ENCODE results near the gene MBD6. TPM values are rescaled to one million over a fixed set of nuclear protein-coding genes. Genes with fewer than 3 reads are reported as not detected.
"Not testable (repeated sequence)": the region's sequence is repeated elsewhere in the genome, so short reads cannot be mapped to it uniquely, and the experiment has no call there.

The MBD6 gene
- total and polyA plus RNA-seq, 7 donors = 11.6 to 52.9 (median 29.5) TPM

DNA sequence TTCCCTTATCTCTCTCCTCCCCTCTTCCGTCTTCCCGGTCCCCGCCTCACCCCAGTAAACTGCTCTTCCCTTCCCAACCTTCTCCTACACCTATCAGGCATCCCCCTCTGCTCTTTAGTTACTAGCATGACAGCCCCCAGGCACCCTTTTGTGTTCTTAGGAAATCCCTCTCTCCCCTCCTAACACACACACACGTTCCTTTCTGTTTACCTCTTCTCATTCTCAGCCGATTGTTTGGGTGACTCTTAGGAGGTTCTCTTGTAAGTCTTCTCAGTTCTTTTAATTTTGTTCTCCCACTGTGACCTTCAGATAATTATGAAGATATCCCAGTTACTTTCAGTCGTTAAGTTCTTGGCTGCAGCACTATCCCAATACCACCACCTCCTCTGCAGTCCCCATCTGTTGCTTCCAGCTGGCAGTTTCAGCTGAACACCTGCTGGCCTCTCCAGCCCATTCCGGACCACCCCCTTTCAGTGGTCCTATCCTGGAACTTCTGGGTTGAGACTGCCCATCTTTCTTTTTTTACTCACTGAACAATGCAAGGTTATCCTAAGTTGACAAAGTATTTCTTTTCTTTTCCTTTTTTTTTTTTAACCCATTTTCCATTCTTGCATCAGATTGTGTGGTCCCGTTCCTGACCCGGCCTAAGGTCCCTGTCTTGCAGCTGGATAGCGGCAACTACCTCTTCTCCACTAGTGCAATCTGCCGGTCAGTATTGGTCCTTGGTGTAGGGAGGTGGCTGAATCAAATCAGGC, 34.0 kb upstream of the MBD6 start:
- TF ChIP-seq, protein P1, sequence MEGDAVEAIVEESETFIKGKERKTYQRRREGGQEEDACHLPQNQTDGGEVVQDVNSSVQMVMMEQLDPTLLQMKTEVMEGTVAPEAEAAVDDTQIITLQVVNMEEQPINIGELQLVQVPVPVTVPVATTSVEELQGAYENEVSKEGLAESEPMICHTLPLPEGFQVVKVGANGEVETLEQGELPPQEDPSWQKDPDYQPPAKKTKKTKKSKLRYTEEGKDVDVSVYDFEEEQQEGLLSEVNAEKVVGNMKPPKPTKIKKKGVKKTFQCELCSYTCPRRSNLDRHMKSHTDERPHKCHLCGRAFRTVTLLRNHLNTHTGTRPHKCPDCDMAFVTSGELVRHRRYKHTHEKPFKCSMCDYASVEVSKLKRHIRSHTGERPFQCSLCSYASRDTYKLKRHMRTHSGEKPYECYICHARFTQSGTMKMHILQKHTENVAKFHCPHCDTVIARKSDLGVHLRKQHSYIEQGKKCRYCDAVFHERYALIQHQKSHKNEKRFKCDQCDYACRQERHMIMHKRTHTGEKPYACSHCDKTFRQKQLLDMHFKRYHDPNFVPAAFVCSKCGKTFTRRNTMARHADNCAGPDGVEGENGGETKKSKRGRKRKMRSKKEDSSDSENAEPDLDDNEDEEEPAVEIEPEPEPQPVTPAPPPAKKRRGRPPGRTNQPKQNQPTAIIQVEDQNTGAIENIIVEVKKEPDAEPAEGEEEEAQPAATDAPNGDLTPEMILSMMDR (IDR thresholded peaks at IDR 0.05) = no peak
- intact Hi-C loops (cut with DNase I) = loop anchor here in 1 of 2 donors (5.0 kb wide), 1 partner anchor 34 kb away; the partner anchor contains the start of genes DDIT3 and MBD6
- Histone ChIP-seq H3K27me3 (ENCODE audit: insufficient read depth in 3 of 3, low read length in 2 of 3) (no peaks in the 10 kb centered on the region), H3K36me3 (ENCODE audit: insufficient read depth in 1 of 2, low read depth in 1 of 2) (peaks cover 16 to 36% of the 10 kb centered on the region in 2 donors), H3K4me1 (peaks cover 10% of the 10 kb centered on the region), H3K9me3 (no peaks in the 10 kb centered on the region), H3K4me3 (peak overlapping the region; percentile 96), H3K27ac (peak overlapping the region; percentile 76)
- DNase-seq (no peak), ATAC-seq (peak in 2 of 4 donors; percentile 16 to 17)
- 25 to 27% (median 26%) methylated on average over 11 of the region's 11 CpGs for WGBS, 3 donors

DNA sequence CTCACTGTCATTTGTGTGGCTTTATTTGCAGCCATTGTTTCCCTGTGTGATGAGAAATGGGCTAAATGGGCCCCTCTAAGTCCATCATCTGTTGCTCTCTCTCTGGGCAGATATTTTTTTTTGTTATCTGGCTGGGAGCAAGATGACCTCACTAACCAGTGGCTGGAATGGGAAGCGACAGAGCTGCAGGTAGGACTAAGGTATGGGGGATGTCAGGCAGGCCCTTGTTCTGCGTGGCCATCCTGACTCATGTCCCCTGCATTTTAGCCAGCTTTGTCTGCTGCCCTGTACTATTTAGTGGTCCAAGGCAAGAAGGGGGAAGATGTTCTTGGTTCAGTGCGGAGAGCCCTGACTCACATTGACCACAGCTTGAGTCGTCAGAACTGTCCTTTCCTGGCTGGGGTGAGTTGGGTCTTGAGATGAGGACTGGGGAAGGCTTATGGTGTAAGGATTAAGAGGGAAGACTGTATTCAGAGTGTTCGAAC, 33.4 kb upstream of the MBD6 start:
- 89 to 91% (median 89%) methylated on average over 5 of the region's 5 CpGs for WGBS, 3 donors
- DNase-seq (no peak), ATAC-seq (no peak)
- Histone ChIP-seq H3K4me1 (peaks cover 10% of the 10 kb centered on the region), H3K27me3 (ENCODE audit: insufficient read depth in 3 of 3, low read length in 2 of 3) (no peaks in the 10 kb centered on the region), H3K9me3 (no peaks in the 10 kb centered on the region), H3K4me3 (peak overlapping the region; percentile 96), H3K36me3 (ENCODE audit: insufficient read depth in 1 of 2, low read depth in 1 of 2) (peaks cover 16 to 40% of the 10 kb centered on the region in 2 donors), H3K27ac (no peak overlapping the region)
- TF ChIP-seq, protein P1 (IDR thresholded peaks at IDR 0.05) = no peak
- intact Hi-C loops (cut with DNase I) = loop anchor here in 1 of 2 donors (5.0 kb wide), 1 partner anchor 33 kb away; the partner anchor contains the start of genes DDIT3 and MBD6

DNA sequence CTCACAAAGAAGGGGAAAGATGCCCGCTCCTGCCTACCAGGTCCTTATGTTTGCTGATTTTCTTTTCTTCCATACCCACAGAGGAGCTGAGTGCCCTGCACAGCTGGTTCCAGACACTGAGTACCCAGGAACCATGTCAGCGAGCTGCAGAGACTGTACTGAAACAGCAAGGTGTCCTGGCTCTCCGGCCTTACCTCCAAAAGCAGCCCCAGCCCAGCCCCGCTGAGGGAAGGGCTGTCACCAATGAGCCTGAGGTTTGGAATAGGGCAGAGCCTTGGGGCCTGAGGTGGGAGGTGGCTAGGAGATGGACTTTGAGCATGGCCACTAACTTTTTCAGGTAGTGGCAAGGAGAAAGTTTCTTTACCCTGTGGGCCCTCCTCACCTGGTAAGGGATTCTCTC, 32.5 kb upstream of the MBD6 start:
- peaks cover 10% of the 10 kb centered on the region for H3K4me1 ChIP-seq
- no peak for DNase-seq
- H3K4me3 ChIP-seq = no peak overlapping the region
- no peak overlapping the region for H3K27ac ChIP-seq
- TF ChIP-seq, protein P1 (IDR thresholded peaks at IDR 0.05) = no peak
- intact Hi-C loops (cut with DNase I) = no loop called here
- no peak for ATAC-seq
- H3K9me3 ChIP-seq = no peaks in the 10 kb centered on the region
- H3K36me3 ChIP-seq (ENCODE audit: insufficient read depth in 1 of 2, low read depth in 1 of 2) = peaks cover 18 to 42% of the 10 kb centered on the region in 2 donors
- H3K27me3 ChIP-seq (ENCODE audit: insufficient read depth in 3 of 3, low read length in 2 of 3) = no peaks in the 10 kb centered on the region
- WGBS, 3 donors = 96 to 99% (median 98%) methylated on average over 4 of the region's 4 CpGs

- TF ChIP-seq, protein P1 (IDR thresholded peaks at IDR 0.05) = no peak
- H3K9me3 ChIP-seq = no peaks in the 10 kb centered on the region
- DNase-seq = no peak
- no peak overlapping the region for H3K27ac ChIP-seq
- H3K36me3 ChIP-seq (ENCODE audit: insufficient read depth in 1 of 2, low read depth in 1 of 2) = peaks cover 18 to 52% of the 10 kb centered on the region in 2 donors
- 88 to 93% (median 92%) methylated on average over 15 of the region's 15 CpGs for WGBS, 3 donors
- intact Hi-C loops (cut with DNase I) = no loop called here
- no peak for ATAC-seq
- no peaks in the 10 kb centered on the region for H3K27me3 ChIP-seq (ENCODE audit: insufficient read depth in 3 of 3, low read length in 2 of 3)
- no peak overlapping the region for H3K4me3 ChIP-seq
- H3K4me1 ChIP-seq = peaks cover 10% of the 10 kb centered on the region
Measured at GRCh38 chr12:57491393-57492280, 31.0 kb upstream of the MBD6 start.

DNA sequence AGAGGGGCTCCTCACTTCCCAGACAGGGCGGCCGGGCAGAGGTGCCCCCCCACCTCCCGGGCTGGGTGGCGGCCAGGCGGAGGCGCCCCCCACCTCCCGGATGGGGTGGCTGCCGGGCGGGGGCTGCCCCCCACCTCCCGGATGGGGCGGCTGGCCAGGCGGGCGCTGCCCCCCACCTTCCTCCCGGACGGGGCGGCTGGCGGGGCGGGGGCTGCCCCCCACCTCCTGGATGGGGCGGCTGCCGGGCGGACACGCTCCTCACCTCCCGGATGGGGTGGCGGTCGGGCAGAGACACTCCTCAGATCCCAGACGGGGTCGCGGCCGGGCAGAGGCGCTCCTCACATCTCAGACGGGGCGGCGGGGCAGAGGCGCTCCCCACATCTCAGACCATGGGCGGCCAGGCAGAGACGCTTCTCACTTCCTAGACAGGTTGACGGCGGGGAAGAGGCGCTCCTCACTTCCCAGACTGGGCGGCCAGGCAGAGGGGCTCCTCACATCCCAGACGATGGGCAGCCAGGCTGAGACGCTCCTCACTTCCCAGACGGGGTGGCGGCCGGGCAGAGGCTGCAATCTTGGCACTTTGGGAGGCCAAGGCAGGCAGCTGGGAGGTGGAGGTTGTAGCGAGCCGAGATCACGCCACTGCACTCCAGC, 27.4 kb upstream of the MBD6 start:
- H3K4me1 ChIP-seq; ATAC-seq; DNase-seq; H3K27me3 ChIP-seq (ENCODE audit: insufficient read depth in 3 of 3, low read length in 2 of 3); intact Hi-C loops (cut with DNase I); H3K4me3 ChIP-seq; H3K27ac ChIP-seq; H3K9me3 ChIP-seq: not testable (repeated sequence)
- peaks cover 15 to 68% of the 10 kb centered on the region in 2 donors for H3K36me3 ChIP-seq (ENCODE audit: insufficient read depth in 1 of 2, low read depth in 1 of 2)
- WGBS, 3 donors = 95 to 97% (median 96%) methylated on average over 29 to 45 of the region's 48 CpGs
